Stomach (tissue), 4 donors: ENCODE measurements around the gene HINFP.

ENCODE experiments used
- EP300 ChIP-seq: sonication (generic); formaldehyde crosslinking; IDR thresholded peaks from one replicate; pipeline ENCODE4 v1.6.1; 2017; ENCODE audit warnings: antibody characterized with exemption
- POLR2A ChIP-seq, 4 donors: fragments of 450-650 bp; IDR thresholded peaks; one replicate each; pipeline ENCODE4 v1.6.1; 2016; ENCODE audit warnings: antibody characterized with exemption in 4 of 4, control low read depth in 2 of 4, mild to moderate bottlenecking in 1 of 4, moderate library complexity in 1 of 4
- POLR2AphosphoS5 ChIP-seq, 3 donors: sonication (generic); formaldehyde crosslinking; IDR thresholded peaks; one replicate each; pipeline ENCODE4 v1.6.1; 2016; ENCODE audit warnings: antibody characterized with exemption in 3 of 3
- TF ChIP-seq, protein P1 (sequence below), 7 experiments: fragments of 450-650 bp in 4 of 7; fragments of 200-600 bp in 3 of 7; sonication (generic) in 3 of 7; IDR thresholded peaks; one replicate each; pipeline ENCODE4 v1.5.1; 2016 to 2019; ENCODE audit warnings: antibody characterized with exemption in 7 of 7, control low read depth in 2 of 7, mild to moderate bottlenecking in 1 of 7

GRCh38 chr11:119114351-119114750 lies 7.0 kb upstream of the HINFP start:
- TF ChIP-seq POLR2A (IDR thresholded peaks at IDR 0.05) (no peak), POLR2AphosphoS5 (IDR thresholded peaks at IDR 0.05) (no peak), EP300 (no peak)
- TF ChIP-seq, protein P1, sequence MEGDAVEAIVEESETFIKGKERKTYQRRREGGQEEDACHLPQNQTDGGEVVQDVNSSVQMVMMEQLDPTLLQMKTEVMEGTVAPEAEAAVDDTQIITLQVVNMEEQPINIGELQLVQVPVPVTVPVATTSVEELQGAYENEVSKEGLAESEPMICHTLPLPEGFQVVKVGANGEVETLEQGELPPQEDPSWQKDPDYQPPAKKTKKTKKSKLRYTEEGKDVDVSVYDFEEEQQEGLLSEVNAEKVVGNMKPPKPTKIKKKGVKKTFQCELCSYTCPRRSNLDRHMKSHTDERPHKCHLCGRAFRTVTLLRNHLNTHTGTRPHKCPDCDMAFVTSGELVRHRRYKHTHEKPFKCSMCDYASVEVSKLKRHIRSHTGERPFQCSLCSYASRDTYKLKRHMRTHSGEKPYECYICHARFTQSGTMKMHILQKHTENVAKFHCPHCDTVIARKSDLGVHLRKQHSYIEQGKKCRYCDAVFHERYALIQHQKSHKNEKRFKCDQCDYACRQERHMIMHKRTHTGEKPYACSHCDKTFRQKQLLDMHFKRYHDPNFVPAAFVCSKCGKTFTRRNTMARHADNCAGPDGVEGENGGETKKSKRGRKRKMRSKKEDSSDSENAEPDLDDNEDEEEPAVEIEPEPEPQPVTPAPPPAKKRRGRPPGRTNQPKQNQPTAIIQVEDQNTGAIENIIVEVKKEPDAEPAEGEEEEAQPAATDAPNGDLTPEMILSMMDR (IDR thresholded peaks at IDR 0.05) = no peak
